H1 (cell line): ENCODE data around the gene SLC26A1.

Experiments used
- ATF3 ChIP-seq: IDR thresholded peaks from 2 replicates; pipeline ENCODE4 v1.6.1; 2011; ENCODE audit warnings: low read depth, mild to moderate bottlenecking, low read length; ENCODE audit not compliant: insufficient read depth
- BCL11A ChIP-seq, 2 experiments: IDR thresholded peaks; one replicate each; pipeline ENCODE4 v1.6.1; 2011; ENCODE audit warnings: low read depth in 2 of 2, low read length in 2 of 2, mild to moderate bottlenecking in 2 of 2
- CBX5 ChIP-seq: fragments of 300-800, 300-1000 bp; sonication (generic); IDR thresholded peaks from 2 replicates; pipeline ENCODE4 v1.7.1; 2016; ENCODE audit warnings: antibody characterized with exemption, low read length, low read depth
- CHD2 ChIP-seq: IDR thresholded peaks from 2 replicates; pipeline ENCODE4 v1.6.1; 2012; ENCODE audit warnings: low read length, improper control_type of control experiment
- CTCF ChIP-seq, 3 experiments: IDR thresholded peaks; 1 replicate in 2 of 3; 2 replicates in 1 of 3; pipeline versions ENCODE4 v1.5.1 to v1.6.1; 2011; ENCODE audit warnings: low read length in 3 of 3, mild to moderate bottlenecking in 3 of 3, inconsistent platforms in 2 of 3, low read depth in 1 of 3, moderate library complexity in 1 of 3; ENCODE audit not compliant: insufficient read depth in 1 of 3; ENCODE audit errors: control extremely low read depth in 1 of 3
- EGR1 ChIP-seq: IDR thresholded peaks from 2 replicates; pipeline ENCODE4 v1.6.1; 2011; ENCODE audit warnings: low read depth, low read length, borderline replicate concordance
- EZH2 ChIP-seq: fragments of 200-600 bp; sonication (generic); IDR thresholded peaks from 2 replicates; pipeline ENCODE4 v1.7.1; 2012; ENCODE audit warnings: low read depth, mild to moderate bottlenecking, moderate library complexity, low read length, inconsistent platforms; ENCODE audit not compliant: severe bottlenecking
- GTF2F1 ChIP-seq: IDR thresholded peaks from 2 replicates; pipeline ENCODE4 v1.6.1; 2012; ENCODE audit warnings: low read depth, low read length, improper control_type of control experiment, borderline replicate concordance
- HDAC2 ChIP-seq, 2 experiments: fragments of 300-600 bp in 1 of 2; sonication (generic) in 1 of 2; IDR thresholded peaks; 2 replicates each; pipeline ENCODE4 v1.6.1; 2011 to 2012; ENCODE audit warnings: low read depth in 2 of 2, low read length in 2 of 2, mild to moderate bottlenecking in 2 of 2, moderate library complexity in 2 of 2, borderline replicate concordance in 1 of 2, inconsistent platforms in 1 of 2
- JUND ChIP-seq: IDR thresholded peaks from 2 replicates; pipeline ENCODE4 v1.6.1; 2011; ENCODE audit warnings: mild to moderate bottlenecking, improper control_type of control experiment, low read length
- RAD21 ChIP-seq, 2 experiments: IDR thresholded peaks in 1 of 2; conservative IDR thresholded peaks in 1 of 2; 2 replicates each; pipeline ENCODE4 v1.6.1; 2011; ENCODE audit warnings: low read depth in 2 of 2, low read length in 2 of 2, improper control_type of control experiment in 1 of 2, inconsistent platforms in 1 of 2, mild to moderate bottlenecking in 1 of 2, moderate library complexity in 1 of 2
- SUZ12 ChIP-seq: fragments of 200-600 bp; sonication (generic); IDR thresholded peaks from 2 replicates; pipeline ENCODE4 v1.6.1; 2012; ENCODE audit warnings: mild to moderate bottlenecking, inconsistent platforms, low read length, moderate library complexity, mixed read lengths
- TAF7 ChIP-seq: optimal IDR thresholded peaks from 2 replicates; pipeline ENCODE3; 2011; ENCODE audit warnings: low read depth, mild to moderate bottlenecking, inconsistent platforms, low read length, moderate library complexity, borderline replicate concordance

- no peak for TF ChIP-seq CTCF (IDR thresholded peaks at IDR 0.05; ENCODE audit: control extremely low read depth in 1 of 3, insufficient read depth in 1 of 3, low read depth in 1 of 3, low read length in 3 of 3)
- TF ChIP-seq EGR1: no peak
- no peak for TF ChIP-seq GTF2F1
- TF ChIP-seq CBX5: no peak
- no peak for TF ChIP-seq EZH2
- TF ChIP-seq JUND: no peak
- TF ChIP-seq CHD2: no peak
- no peak for TF ChIP-seq SUZ12
- TF ChIP-seq BCL11A (IDR thresholded peaks at IDR 0.05; ENCODE audit: low read depth in 2 of 2, low read length in 2 of 2): no peak
- no peak for TF ChIP-seq ATF3
- no peak for TF ChIP-seq HDAC2 (IDR thresholded peaks at IDR 0.05; ENCODE audit: borderline replicate concordance in 1 of 2, low read depth in 2 of 2, low read length in 2 of 2)
- TF ChIP-seq RAD21 (IDR thresholded peaks at IDR 0.05 in 1 of 2, conservative IDR thresholded peaks at IDR 0.05 in 1 of 2; ENCODE audit: low read depth in 2 of 2, low read length in 2 of 2): no peak
- TF ChIP-seq TAF7: no peak
Measured at GRCh38 chr4:955161-955921, 37.9 kb downstream of the SLC26A1 start.
